ENCODE measurements around the gene CNTNAP2. TPM values are rescaled to one million over a fixed set of nuclear protein-coding genes. Genes with fewer than 3 reads are reported as not detected.

The CNTNAP2 gene
- polyA plus RNA-seq = under 1 TPM; 0.41 to 0.48 TPM

DNA sequence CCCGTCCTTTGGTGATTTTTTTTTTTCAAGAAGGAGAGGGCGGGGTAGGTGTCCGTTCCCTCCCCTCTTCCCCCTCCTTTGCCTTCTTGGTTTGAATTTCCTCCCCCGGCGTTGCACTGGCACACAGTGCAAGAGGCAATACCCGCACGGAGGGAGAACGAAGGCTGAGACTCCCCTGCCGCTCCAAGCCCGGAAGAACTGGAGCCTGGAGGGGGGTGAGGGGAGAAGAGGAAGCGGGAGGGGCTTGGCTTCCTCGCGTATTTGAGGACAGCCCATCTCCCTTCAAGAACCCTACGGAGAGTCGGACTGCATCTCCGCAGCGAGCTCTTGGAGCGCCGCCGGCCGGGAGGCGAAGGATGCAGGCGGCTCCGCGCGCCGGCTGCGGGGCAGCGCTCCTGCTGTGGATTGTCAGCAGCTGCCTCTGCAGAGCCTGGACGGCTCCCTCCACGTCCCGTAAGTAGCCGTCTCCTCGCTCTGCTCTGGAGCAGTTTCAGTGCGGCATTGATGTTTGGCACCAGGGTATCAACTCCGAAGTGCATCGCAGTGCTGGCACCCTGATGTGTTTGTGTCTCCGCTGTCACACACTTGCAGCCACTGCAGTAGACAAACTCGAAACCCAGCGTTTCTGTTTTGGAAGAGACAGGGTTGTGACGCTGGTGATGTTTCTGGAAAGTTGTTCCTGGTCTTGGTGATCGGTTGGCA lies at the start of gene CNTNAP2:
Gene CNTNAP2 (plus strand): TSS at position 281 of the 702 bp plus-strand sequence. CDS start 76 bp downstream, at position 357.
- Histone ChIP-seq H3K27ac (ENCODE audit: low read depth in 2 of 2, low read length in 1 of 2) (no peak within 1 kb of the TSS), H3K36me3 (ENCODE audit: control insufficient read depth in 2 of 2, insufficient read depth in 2 of 2, low read length in 1 of 2) (no peaks in the 10 kb centered on the region), H3K4me3 (ENCODE audit: low read depth in 1 of 2, low read length in 2 of 2) (peak within 1 kb of the TSS; percentile 9 to 16), H3K4me1 (ENCODE audit: control insufficient read depth in 2 of 2, insufficient read depth in 2 of 2, low read length in 1 of 2) (peaks cover 8% of the 10 kb centered on the region in 2 donors), H3K9me3 (ENCODE audit: control insufficient read depth in 2 of 2, insufficient read depth in 1 of 2, low read depth in 1 of 2, low read length in 1 of 2) (peaks cover 0 to 3% of the 10 kb centered on the region in 2 donors), H3K27me3 (ENCODE audit: control insufficient read depth in 1 of 2, insufficient read depth in 2 of 2, low read length in 2 of 2) (no peaks in the 10 kb centered on the region)
- WGBS, 2 donors = 3 to 4% methylated on average over 42 of the region's 42 CpGs

DNA sequence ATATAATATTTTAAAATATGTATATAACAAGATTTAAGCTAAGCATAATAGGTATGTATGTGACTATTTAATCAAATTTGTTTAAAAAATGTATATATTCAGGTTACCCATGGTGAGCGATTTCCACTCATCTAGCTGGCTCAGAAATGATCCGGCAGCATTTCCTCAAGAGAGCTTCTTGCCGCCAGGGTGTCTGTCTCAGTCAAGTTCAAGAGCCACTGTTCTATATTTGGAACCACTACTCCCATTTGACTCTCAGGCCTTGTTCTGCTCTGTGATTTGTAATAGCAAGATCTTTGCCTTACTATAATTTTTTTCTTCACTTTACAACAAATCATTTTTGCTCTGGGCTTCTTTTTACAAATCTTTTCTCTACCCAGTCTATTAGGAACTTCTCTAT lies 48.7 kb upstream of the CNTNAP2 start:
- no peaks in the 10 kb centered on the region for H3K9me3 ChIP-seq (ENCODE audit: control insufficient read depth in 2 of 2, insufficient read depth in 1 of 2, low read depth in 1 of 2, low read length in 1 of 2)
- no peaks in the 10 kb centered on the region for H3K27me3 ChIP-seq (ENCODE audit: control insufficient read depth in 1 of 2, insufficient read depth in 2 of 2, low read length in 2 of 2)
- H3K4me1 ChIP-seq (ENCODE audit: control insufficient read depth in 2 of 2, insufficient read depth in 2 of 2, low read length in 1 of 2) = no peaks in the 10 kb centered on the region
- 84 to 87% methylated on average over 3 of the region's 3 CpGs for WGBS, 2 donors
- no peaks in the 10 kb centered on the region for H3K36me3 ChIP-seq (ENCODE audit: control insufficient read depth in 2 of 2, insufficient read depth in 2 of 2, low read length in 1 of 2)
- H3K4me3 ChIP-seq (ENCODE audit: low read depth in 1 of 2, low read length in 2 of 2) = no peak overlapping the region
- no peak overlapping the region for H3K27ac ChIP-seq (ENCODE audit: low read depth in 2 of 2, low read length in 1 of 2)

DNA sequence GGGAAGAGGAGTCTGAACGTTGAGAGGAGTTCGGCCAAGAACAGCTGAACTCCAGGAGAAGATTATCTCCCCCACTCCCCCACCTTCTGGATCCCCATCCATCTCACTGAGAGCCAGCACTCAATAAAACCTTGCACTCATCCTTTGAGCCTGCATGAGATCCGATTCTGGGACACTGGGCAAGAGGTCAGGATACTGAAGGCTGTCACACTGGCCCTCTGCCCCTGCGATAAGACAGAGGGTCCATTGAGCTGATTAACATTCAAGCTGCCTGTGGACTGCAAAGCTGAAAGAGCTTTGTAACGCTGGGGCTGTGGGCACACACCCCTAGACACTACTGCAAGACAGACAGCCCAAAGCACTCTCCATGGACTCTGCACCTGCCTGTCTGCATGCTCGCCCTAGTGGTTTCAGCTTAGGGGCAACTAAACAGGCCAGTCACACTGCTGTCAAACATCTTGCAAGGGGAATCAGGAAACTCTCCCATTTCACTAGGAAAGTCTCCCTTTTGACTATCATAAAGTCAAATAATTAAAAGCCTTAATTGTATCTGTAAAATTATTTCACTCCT lies 42.3 kb upstream of the CNTNAP2 start:
- Histone ChIP-seq H3K36me3 (ENCODE audit: control insufficient read depth in 2 of 2, insufficient read depth in 2 of 2, low read length in 1 of 2) (no peaks in the 10 kb centered on the region), H3K4me3 (ENCODE audit: low read depth in 1 of 2, low read length in 2 of 2) (no peak overlapping the region), H3K27ac (ENCODE audit: low read depth in 2 of 2, low read length in 1 of 2) (no peak overlapping the region), H3K4me1 (ENCODE audit: control insufficient read depth in 2 of 2, insufficient read depth in 2 of 2, low read length in 1 of 2) (no peaks in the 10 kb centered on the region), H3K9me3 (ENCODE audit: control insufficient read depth in 2 of 2, insufficient read depth in 1 of 2, low read depth in 1 of 2, low read length in 1 of 2) (peaks cover 0 to 2% of the 10 kb centered on the region in 2 donors), H3K27me3 (ENCODE audit: control insufficient read depth in 1 of 2, insufficient read depth in 2 of 2, low read length in 2 of 2) (no peaks in the 10 kb centered on the region)
- 65 to 72% methylated on average over 6 of the region's 6 CpGs for WGBS, 2 donors

DNA sequence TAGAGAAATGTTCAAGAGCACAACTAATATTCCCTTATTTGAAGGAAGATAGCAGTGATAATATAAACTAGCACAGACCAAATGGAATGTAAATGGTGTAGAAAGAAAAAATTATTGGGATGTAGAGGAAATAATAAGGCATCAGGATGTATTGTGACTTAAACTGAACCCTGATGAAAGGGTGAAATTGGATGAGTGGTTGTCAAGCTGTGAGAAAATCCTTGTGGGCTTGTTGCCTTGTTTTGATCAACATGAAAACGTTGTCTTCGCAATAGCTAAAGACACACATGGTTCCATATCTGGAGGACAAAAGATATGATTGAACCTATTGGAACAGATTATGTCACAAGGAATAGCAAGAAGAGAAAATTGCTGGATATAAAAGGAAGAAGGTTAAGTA lies 40.3 kb upstream of the CNTNAP2 start:
- Histone ChIP-seq H3K27ac (ENCODE audit: low read depth in 2 of 2, low read length in 1 of 2) (no peak overlapping the region), H3K36me3 (ENCODE audit: control insufficient read depth in 2 of 2, insufficient read depth in 2 of 2, low read length in 1 of 2) (no peaks in the 10 kb centered on the region), H3K9me3 (ENCODE audit: control insufficient read depth in 2 of 2, insufficient read depth in 1 of 2, low read depth in 1 of 2, low read length in 1 of 2) (peaks cover 0 to 2% of the 10 kb centered on the region in 2 donors), H3K4me1 (ENCODE audit: control insufficient read depth in 2 of 2, insufficient read depth in 2 of 2, low read length in 1 of 2) (no peaks in the 10 kb centered on the region), H3K27me3 (ENCODE audit: control insufficient read depth in 1 of 2, insufficient read depth in 2 of 2, low read length in 2 of 2) (no peaks in the 10 kb centered on the region), H3K4me3 (ENCODE audit: low read depth in 1 of 2, low read length in 2 of 2) (no peak overlapping the region)
- 20 to 59% methylated on average over 2 of the region's 2 CpGs for WGBS, 2 donors

DNA sequence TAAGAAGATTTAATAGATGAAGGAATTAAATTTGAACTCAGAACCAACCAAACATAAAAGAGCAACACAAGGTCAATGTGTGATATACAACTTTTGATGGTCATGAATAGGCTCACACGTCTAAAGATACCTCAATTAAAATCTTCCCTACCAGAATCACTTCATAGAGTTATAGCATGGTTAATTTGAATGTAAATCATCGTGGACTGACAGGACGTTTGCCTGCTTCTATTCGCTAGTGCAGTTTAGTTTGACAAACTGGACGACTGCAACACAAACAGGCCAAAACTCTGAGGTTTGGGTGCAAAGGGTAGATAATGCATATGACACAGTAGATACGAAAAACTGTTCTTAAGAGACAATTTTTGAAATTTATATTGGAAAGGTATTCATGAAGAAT lies 32.5 kb upstream of the CNTNAP2 start:
- 68 to 71% methylated on average over 6 of the region's 6 CpGs for WGBS, 2 donors
- Histone ChIP-seq H3K36me3 (ENCODE audit: control insufficient read depth in 2 of 2, insufficient read depth in 2 of 2, low read length in 1 of 2) (no peaks in the 10 kb centered on the region), H3K27me3 (ENCODE audit: control insufficient read depth in 1 of 2, insufficient read depth in 2 of 2, low read length in 2 of 2) (no peaks in the 10 kb centered on the region), H3K4me3 (ENCODE audit: low read depth in 1 of 2, low read length in 2 of 2) (no peak overlapping the region), H3K9me3 (ENCODE audit: control insufficient read depth in 2 of 2, insufficient read depth in 1 of 2, low read depth in 1 of 2, low read length in 1 of 2) (no peaks in the 10 kb centered on the region), H3K4me1 (ENCODE audit: control insufficient read depth in 2 of 2, insufficient read depth in 2 of 2, low read length in 1 of 2) (no peaks in the 10 kb centered on the region), H3K27ac (ENCODE audit: low read depth in 2 of 2, low read length in 1 of 2) (no peak overlapping the region)

DNA sequence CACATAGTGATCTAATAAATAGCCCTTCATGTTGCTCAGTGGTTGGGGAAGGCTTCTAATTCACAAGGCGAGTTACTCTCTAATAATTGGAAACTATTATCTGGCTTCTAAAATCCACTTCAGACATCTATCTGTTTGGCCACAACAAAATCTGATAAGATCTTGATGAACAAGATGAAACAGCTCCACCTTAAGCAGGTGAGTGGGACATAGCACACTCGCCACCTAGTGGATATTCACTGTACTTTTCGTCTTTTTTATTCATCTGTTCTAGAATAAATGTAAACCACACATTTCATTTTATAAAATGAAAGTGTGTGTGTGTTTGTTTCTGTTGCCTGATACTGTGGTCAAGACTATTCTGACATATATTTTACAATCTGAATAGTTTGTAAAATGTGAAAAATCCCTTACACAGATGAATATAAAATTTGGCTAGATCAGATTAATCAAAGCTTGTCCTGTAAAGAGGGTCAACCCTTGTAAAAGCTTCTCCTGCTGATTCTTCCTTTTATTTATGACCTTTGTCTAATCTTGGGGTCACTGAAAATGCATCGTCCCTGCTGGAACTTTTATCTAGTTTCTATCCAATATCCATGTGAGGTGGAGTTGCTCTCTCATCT lies 26.5 kb upstream of the CNTNAP2 start:
- H3K4me1 ChIP-seq (ENCODE audit: control insufficient read depth in 2 of 2, insufficient read depth in 2 of 2, low read length in 1 of 2) = no peaks in the 10 kb centered on the region
- H3K9me3 ChIP-seq (ENCODE audit: control insufficient read depth in 2 of 2, insufficient read depth in 1 of 2, low read depth in 1 of 2, low read length in 1 of 2) = no peaks in the 10 kb centered on the region
- no peak overlapping the region for H3K4me3 ChIP-seq (ENCODE audit: low read depth in 1 of 2, low read length in 2 of 2)
- H3K36me3 ChIP-seq (ENCODE audit: control insufficient read depth in 2 of 2, insufficient read depth in 2 of 2, low read length in 1 of 2) = no peaks in the 10 kb centered on the region
- H3K27ac ChIP-seq (ENCODE audit: low read depth in 2 of 2, low read length in 1 of 2) = no peak overlapping the region
- no peaks in the 10 kb centered on the region for H3K27me3 ChIP-seq (ENCODE audit: control insufficient read depth in 1 of 2, insufficient read depth in 2 of 2, low read length in 2 of 2)
- WGBS, 2 donors = 7 to 9% methylated on average over 4 of the region's 4 CpGs

DNA sequence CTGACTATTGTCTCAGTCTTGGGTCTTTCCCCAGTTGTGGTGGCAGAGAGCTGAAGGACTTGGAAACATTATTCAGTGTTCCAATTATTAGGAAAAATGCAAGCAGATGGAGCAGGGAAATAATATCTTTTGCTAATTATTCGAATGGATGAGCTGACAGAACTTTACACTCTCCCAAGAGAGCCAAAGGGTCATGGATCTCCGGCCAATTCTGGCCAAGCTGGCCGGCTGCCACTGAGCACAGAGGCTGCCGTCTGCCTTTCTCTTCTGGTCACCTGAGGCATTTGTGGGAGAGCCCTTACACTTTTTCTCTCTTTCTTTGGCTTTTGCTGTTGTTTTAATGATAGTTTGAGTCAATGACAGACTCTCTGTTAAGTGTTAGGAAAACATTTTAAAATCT lies 22.2 kb upstream of the CNTNAP2 start:
- Histone ChIP-seq H3K27me3 (ENCODE audit: control insufficient read depth in 1 of 2, insufficient read depth in 2 of 2, low read length in 2 of 2) (no peaks in the 10 kb centered on the region), H3K4me1 (ENCODE audit: control insufficient read depth in 2 of 2, insufficient read depth in 2 of 2, low read length in 1 of 2) (no peaks in the 10 kb centered on the region), H3K36me3 (ENCODE audit: control insufficient read depth in 2 of 2, insufficient read depth in 2 of 2, low read length in 1 of 2) (no peaks in the 10 kb centered on the region), H3K9me3 (ENCODE audit: control insufficient read depth in 2 of 2, insufficient read depth in 1 of 2, low read depth in 1 of 2, low read length in 1 of 2) (no peaks in the 10 kb centered on the region), H3K4me3 (ENCODE audit: low read depth in 1 of 2, low read length in 2 of 2) (no peak overlapping the region), H3K27ac (ENCODE audit: low read depth in 2 of 2, low read length in 1 of 2) (no peak overlapping the region)
- 52 to 62% methylated on average over 4 of the region's 4 CpGs for WGBS, 2 donors

DNA sequence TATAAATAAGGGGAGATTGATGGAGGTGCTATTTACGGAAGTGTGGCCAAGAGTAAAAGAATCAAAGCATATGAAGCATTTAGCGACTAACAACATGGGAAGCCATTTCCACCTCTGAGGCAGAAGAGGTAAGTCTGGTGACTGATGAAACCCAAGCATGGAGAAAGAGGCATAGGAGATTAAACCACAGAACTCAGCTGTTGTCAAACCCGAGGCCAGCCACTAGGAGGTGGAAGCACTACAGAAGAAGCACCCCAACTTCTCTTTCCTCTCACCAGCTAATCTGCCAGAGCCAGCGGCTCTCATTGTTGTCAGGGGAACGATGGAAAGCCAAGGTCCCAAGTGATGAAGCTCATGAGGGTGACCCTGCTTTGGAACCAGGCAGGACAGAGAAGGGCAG lies 19.6 kb upstream of the CNTNAP2 start:
- no peaks in the 10 kb centered on the region for H3K36me3 ChIP-seq (ENCODE audit: control insufficient read depth in 2 of 2, insufficient read depth in 2 of 2, low read length in 1 of 2)
- H3K4me3 ChIP-seq (ENCODE audit: low read depth in 1 of 2, low read length in 2 of 2) = no peak overlapping the region
- WGBS, 2 donors = 47 to 65% methylated on average over 5 of the region's 5 CpGs
- no peaks in the 10 kb centered on the region for H3K9me3 ChIP-seq (ENCODE audit: control insufficient read depth in 2 of 2, insufficient read depth in 1 of 2, low read depth in 1 of 2, low read length in 1 of 2)
- H3K27me3 ChIP-seq (ENCODE audit: control insufficient read depth in 1 of 2, insufficient read depth in 2 of 2, low read length in 2 of 2) = no peaks in the 10 kb centered on the region
- no peak overlapping the region for H3K27ac ChIP-seq (ENCODE audit: low read depth in 2 of 2, low read length in 1 of 2)
- no peaks in the 10 kb centered on the region for H3K4me1 ChIP-seq (ENCODE audit: control insufficient read depth in 2 of 2, insufficient read depth in 2 of 2, low read length in 1 of 2)

DNA sequence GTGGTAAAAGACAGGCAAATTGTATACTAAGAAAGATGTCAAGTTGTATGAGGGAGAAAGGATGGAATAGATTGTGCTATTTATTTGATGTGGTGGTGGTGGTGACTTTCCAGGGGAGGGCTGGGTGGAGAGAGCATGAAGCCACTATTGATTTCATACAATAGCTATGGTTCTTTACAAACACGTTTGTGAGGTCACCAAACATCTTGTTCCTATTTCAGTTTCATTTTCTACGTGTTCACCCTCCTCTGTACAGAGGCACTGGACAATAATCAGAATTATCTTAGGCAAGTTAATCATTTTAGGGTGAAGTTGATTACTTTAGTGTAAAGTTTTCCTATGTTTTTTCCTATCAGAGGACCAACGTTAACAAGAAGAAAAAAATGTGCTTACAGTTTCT lies 10.3 kb upstream of the CNTNAP2 start:
- Histone ChIP-seq H3K9me3 (ENCODE audit: control insufficient read depth in 2 of 2, insufficient read depth in 1 of 2, low read depth in 1 of 2, low read length in 1 of 2) (no peaks in the 10 kb centered on the region), H3K27ac (ENCODE audit: low read depth in 2 of 2, low read length in 1 of 2) (no peak overlapping the region), H3K36me3 (ENCODE audit: control insufficient read depth in 2 of 2, insufficient read depth in 2 of 2, low read length in 1 of 2) (no peaks in the 10 kb centered on the region), H3K27me3 (ENCODE audit: control insufficient read depth in 1 of 2, insufficient read depth in 2 of 2, low read length in 2 of 2) (no peaks in the 10 kb centered on the region), H3K4me1 (ENCODE audit: control insufficient read depth in 2 of 2, insufficient read depth in 2 of 2, low read length in 1 of 2) (no peaks in the 10 kb centered on the region), H3K4me3 (ENCODE audit: low read depth in 1 of 2, low read length in 2 of 2) (no peak overlapping the region)
- WGBS, 2 donors = 29 to 36% methylated on average over 3 of the region's 3 CpGs
